KBM-7 (cell line): ENCODE results near the gene PRDM16.

Source experiments
- DNase-seq: peaks from one replicate; pipeline ENCODE4 v3.0.0-alpha.2; 2015
- in situ Hi-C: fragments of 300-500 bp; cut with MboI; formaldehyde crosslinking; loops from 2 replicates; pipeline ENCODE4 v1.14.3; 2020; ENCODE audit warnings: low sequenced_read_pairs, low pct_unique_long_range_greater_than_20kb, mixed read lengths

PRDM16 gene

DNA sequence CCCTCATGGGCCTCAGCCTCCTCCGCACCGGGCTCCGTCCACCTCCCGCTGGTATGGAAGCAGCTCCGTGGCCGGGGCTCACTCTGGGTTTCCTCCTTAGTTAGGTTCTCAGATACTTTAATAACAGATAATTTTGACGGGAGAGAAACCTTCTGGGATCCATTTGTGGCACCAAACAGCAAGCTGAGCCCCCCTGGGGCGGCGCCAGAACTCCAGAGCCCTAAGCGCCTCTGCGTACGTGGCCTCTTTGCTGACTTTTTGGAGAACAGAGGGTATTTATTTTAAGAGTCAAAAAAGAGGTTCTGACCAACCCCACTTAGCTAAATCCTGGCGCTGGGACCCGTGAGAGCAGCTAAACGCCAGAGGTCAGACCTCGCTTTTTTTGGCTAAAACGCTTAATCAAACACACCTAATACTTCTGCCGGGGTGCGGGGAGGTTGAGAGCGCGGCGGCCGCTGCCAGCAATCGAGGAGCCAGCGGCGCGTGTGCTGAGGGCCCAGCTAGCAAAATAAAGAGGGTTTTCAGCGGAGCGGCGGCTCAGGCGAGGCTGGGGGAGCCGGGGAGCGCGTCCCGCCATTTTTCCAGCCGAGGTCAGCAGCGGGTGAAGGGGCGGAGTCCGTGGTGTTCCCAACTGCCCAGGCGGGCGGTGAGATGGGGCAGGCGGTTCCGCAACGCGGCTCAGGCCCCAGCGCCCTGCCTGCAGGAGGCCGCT, 171.7 kb downstream of the PRDM16 start:
- DNase-seq: no peak
- in situ Hi-C loops: no loop called here

DNA sequence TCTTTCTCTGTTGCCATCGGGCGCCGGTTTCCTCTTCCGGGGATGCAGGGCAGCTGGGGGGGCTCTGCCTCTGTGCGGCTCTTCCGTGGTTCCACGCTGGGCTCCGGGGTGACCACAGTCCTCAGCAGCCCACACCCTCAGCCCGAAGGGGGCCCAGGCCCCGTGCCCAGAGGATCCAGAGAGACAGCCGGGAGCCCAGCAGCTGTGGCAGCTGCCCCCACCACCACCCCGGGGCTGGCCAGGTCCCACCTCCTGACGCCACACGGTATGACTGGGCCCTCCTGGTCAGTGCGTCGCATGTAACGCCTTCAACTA, 172.2 kb downstream of the PRDM16 start:
- in situ Hi-C loops: no loop called here
- DNase-seq: no peak

DNA sequence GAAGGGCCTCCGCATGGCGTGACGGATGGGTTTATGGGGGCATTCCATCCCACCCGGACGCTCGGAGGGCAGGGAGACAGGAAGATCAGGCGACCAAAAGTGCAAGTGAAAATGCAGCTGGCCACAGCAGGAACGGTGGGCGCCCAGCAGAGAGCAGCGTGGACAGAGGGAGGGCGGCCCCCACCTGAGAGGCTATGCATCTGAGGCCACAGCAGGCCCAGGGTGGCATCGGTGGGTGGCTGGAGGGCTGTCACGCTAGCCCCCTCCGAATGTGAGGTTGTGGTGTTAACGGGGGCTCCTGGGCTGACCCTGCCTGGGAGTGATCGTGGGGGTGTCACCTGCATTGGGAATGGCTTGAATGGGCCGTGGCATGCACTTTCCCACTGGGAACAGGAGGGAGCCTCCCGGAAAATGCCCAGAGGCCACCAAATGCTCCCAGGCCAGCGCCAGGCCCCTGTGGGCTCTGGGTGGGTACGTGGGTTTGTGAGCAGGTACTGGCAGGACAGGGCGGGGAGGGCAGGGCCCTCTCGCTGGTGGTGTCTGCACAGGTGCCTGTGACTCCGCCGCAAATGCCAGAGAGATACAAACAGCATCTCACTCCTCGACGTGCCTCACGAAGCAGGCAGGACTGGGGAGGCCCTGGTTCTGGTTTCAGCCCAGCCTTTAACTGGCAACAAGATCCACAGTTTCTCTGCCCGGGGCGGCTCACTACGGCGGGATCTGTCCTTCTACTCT, 172.8 kb downstream of the PRDM16 start:
- DNase-seq: no peak
- in situ Hi-C loops: no loop called here

DNA sequence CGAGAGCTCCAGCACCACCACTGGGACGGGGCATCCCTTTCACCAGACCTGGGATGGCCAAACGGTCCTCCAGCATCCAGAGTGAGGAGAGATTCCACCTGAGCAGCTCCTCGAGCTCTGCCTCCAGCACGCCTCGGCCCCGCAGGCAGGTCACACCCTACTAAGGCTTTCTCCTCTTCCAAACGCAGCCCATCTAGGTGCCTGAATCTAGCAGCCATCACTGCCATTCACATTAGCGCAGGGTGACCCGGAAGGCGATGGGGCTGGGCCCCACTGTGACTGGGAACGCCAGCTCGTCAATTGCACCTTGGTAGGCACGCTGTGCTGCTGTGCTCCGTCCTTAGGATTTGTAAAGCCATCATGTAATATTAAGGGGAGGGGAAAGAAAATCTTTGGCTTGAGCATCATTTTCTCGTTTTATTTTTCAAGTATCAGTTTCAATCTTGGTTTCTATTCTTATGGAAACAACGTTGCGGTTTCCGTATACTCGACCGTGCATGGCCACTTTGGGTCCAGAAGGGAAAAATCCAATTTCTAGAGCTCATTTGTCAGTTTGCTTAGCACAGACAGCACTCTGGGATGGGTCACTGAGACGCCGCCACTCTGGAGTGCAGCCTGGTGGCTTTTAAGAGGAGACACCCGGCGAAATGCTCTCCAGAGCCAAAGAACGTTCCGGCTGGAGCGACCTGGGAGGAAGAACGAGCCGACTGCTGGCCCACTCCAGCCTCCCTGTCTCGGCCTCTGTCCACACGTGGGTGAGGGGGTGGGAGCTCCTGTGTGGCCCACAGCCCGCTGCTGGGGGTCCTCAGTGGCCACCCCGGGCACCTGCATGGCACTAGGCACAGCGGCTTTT, 173.6 kb downstream of the PRDM16 start:
- in situ Hi-C loops: no loop called here
- no peak for DNase-seq

DNA sequence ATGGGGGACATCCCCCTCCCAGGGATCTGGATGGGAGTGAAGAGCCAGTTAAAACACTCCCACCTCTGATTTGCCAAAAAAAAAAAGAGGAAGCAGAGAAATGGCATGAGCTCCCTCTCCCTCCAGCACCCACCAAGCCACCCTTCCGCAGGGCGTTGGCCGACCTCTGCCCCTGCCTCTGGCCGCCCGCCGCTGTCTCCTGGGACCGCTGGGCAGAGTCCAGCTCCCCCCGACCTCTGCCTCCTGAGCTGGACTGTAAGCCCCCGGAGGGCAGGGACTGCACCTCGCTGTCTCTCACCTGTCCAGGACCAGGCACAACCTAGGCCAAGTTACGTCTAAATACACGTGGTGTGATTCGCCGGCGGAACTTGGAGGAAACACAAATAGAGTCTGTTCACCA, 174.3 kb downstream of the PRDM16 start:
- no peak for DNase-seq
- in situ Hi-C loops: no loop called here

DNA sequence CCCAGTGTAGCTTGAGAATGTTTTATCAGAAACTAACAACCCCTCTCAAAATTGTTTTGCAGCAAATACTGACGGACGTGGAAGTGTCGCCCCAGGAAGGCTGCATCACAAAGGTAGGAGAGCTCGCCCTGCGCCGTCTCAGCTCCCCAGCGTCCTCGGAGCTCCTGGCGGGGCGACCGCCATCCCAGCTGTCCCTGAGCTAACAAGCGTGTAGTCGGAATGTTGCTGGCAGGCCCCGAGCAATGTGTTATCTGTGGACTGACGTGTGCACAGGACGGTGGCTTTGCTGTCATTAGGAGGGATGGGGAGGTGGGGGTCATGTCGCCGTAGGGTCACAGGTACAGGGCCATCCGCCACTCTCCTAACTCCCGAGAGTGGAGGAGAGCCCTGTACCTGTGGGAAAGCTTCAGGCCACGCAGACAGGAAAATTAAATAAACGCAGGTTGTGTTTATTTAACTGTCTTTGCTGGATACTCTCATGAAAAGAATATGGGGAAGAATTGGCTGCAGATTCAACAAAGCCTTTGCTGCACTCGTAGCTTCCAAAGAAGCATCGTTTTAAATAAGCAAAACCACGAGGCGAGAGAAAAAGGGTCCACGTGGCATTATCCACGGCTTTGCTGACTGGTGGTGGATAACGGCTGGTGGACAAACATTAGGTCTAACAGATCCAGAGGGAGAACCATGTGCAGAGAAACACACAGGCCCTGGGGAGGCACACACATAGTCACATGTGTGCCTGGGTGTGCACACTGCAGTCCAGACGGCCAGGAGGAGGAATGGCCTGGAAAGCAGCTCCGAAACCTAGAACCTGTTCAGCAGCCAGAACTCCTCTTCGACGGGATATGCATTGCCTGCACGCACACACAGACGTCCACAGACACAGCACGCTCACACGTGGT, 175.3 kb downstream of the PRDM16 start:
- in situ Hi-C loops: no loop called here
- no peak for DNase-seq

DNA sequence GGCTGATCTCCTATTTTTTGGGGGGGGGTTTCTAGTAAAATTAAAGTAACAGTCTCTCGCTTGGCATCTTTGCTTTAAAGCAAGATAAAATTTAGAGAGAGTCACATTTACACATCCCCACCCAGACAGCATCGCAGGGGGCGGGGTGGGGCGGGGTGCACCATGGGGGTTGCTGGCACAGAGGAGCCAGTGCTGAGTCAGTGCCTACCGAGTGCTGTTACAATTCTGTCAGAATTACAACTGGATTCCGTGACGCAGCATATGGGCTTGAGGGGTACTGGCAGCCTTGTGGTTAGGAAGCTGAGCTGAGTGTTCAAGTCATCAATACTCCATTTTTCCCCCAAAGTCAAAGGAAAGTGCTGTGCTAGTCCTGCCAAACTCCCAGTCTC, 175.9 kb downstream of the PRDM16 start:
- DNase-seq: no peak
- in situ Hi-C loops: no loop called here

DNA sequence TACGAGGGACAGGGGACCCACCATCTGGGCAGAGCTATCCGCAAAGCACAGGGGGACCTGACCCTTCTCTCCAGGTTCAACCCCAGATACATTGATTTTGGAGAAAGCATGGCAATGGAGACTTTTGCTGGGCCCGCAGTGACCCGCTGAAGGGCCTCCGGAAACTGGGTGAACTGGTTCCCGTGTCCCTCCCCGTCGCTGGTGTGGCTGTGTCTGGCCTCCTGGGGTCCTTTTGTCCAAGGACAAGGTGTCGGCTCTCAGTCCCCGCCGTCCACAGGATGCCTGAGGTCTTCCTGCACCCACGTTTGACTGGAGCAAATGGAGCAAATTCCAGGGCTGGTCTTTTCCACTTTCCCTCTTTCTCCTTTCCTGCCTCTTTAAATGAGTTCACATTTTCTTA, 176.3 kb downstream of the PRDM16 start:
- DNase-seq: no peak
- in situ Hi-C loops: no loop called here

DNA sequence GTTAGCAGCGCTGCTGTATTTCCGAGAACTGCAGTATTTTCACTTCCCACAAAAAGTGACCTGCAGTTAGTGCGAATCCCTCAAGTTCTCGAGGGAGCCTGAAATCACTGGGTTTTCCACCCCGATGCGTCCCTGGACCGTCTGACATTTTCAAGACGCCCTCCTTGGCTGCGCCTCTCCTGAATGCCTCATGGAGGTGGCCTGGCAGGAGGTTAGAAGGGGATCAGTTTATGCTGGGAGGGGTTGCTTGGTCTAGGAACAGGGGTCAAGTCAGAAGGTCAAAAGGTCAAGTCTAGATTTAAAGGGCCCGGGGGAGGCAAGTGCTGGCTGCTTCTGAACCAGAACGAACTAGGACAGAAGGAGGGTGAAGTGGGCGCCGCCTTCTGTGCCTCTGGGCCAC, 176.8 kb downstream of the PRDM16 start:
- no peak for DNase-seq
- in situ Hi-C loops: no loop called here

DNA sequence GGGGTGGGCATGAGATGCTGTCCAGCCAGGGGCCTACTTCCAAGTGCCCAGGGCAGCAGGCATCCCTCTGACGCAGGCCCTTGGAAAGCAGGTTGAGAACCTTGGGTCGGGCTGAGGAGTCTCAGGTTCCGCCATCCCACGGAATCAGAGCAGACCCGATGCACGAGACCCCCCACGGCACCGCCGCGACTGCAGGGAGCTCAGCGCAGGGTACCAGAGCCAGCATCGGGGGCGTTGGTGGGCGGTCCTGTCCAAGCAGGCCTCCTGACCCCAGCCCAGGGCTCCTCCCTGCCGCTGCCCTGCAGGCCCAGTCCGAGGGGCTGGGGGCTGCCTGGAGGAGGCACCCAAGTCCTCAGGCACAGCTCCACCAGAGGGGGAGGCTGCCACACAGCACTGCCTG, 177.2 kb downstream of the PRDM16 start:
- in situ Hi-C loops: no loop called here
- DNase-seq: no peak

DNA sequence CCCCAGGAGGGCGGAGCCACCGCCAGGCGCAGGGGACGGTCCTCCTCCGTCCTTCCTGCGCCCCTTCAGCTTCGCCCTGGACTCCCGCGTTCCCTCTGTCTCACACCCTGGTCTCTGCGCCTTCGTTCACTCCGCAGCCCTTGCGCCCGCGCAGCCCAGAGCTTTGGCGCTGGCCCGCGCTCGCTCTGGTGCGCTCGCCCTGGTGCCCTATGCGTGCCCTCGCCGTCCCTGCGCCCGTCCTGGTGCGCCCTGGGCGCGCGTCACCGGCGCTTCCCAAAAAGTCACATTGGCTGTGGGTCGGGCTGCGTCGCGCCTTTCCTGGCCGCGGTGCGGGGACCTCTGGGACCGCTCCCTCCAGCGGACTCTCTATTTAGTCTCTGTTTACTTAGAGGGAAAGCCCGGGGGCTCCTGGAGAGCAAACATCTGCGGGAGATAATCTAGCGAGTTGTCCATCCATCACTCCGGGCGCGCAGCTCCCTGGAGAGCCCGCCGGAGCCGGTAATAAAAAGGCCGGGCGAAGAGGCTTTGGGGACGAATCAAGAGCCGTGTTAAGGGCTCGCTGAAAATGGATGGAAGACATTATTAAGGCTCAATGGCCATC, 178.6 kb downstream of the PRDM16 start:
- in situ Hi-C loops: no loop called here
- DNase-seq: no peak

DNA sequence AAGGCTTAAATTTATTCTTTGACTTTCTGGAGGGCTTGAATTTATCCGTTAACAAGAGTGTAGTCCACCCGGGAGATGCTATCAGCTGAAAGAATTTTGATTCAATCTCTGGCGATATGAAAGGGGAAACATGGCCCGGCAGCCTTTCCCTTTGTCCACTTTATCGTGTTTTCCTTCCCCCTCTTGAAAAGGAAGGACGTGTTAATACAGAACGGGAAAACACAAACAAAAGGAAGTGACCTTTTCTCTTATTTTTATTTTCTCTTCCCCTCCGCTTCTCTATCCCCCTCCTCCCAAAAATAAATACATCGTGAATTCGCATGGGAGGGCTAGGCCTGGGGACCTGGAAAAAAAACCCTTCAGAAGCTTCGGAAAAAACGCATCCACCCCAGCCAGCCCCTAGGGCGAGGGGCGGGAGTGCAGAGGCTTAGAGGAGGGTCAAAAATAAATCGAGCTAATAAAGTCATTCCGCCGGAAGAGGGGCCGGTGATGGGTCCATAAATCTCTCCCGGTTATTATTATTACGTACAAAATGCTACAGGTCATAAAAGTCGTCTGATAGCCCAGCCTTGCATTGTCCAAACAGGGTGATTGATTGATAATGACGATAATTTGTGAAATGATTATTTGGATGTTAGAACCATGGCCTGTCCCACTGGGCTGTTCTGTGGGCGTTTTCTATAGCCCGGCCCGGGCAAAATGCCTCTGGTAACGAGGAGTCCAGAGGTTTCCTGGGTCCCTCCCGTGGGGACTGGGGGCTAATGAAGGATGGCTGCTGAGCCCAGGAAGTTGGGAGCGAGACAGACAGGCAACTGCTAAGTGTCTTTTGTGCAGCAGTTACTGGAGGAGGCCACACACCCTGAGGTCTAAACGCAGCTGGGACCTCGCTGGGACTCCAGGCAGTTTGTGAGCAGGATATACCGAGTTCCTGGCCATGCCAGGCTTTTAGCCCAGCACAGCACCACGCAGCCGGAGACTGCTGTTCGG, 179.4 kb downstream of the PRDM16 start:
- in situ Hi-C loops: no loop called here

DNA sequence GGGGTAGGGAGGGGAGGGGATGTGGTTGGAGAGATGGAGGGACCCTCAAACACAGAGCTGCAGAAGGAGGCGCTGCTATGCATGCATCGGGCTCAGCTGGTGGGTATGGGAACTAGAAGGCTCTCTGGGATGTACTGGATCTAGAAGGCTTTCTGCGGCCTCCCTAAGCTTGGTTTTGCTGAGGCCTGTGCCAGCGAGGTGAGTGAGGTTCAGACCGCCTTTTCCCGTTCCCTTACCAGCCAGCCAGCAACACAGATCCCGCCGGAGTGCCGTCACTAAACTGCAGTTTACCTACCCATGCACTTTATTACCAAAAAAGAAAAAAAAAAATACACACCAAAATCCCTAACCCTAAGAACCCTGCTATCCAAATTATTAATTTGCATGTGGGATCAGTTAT, 180.2 kb downstream of the PRDM16 start:
- DNase-seq: no peak
- in situ Hi-C loops: no loop called here

More for the DNA sequence above, 179.4 kb downstream of the PRDM16 start:
- no peak for DNase-seq

DNA sequence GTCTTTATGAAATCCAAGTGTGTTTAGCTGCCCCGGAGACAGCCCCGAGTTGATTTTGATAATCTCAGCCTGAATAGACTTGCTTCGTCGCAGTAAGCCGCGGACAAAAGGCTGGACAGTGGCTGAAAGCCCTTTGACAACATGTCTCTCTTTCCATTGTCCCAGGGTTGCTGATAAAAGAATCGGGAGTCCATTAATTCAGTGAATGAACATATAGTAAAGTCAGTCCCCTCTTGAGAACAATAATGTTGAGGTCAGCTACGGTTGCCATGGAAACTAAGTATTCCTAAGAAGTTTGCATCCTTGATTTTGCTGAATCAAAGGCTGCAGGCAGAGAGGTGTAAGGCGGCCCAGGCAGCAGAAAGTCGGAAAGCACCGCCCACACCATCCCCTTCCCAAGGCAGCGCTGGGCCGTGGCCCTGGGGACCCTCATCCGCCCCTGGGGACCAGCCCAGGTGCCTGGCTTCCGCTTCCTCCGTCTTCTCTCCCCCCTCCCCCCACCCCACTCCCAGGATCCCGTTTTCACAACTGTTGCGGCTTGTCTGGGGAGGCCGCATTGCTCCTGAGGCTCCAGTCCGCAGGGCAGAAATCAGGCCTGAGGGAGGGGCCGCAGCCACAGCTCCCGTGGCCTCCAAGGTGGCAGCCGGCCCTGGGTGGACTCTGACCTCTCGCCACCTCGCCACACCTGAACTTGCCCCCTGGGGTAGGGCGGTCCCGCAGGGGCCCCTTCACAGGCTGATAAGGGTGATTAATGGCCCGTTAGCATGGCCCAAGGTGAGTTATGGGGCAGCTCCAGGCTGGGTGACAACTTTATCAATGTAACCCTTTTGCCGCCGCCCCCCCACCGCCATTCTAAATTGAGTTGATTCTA, 180.9 kb downstream of the PRDM16 start:
- in situ Hi-C loops: no loop called here
- no peak for DNase-seq

DNA sequence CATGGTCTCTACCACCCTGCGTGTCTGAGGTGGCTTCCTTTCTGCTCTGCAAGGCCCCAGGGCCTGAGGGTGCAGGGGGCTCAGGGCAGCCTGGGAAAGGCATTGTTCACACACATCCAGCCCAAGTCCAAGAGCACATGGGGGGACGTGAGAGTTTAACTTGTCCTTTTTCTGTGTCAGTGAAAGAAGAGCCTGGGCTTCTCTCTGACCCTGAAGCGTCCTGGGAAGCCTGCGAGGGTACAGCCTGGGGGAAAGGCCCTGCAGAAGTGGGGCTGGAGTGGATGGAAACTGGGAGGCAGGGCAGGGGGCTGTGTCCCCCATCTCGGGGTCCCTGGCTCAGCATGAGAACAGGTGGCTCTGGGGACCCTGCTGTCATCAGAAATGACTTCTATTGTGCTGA, 181.6 kb downstream of the PRDM16 start:
- no peak for DNase-seq
- in situ Hi-C loops: no loop called here

DNA sequence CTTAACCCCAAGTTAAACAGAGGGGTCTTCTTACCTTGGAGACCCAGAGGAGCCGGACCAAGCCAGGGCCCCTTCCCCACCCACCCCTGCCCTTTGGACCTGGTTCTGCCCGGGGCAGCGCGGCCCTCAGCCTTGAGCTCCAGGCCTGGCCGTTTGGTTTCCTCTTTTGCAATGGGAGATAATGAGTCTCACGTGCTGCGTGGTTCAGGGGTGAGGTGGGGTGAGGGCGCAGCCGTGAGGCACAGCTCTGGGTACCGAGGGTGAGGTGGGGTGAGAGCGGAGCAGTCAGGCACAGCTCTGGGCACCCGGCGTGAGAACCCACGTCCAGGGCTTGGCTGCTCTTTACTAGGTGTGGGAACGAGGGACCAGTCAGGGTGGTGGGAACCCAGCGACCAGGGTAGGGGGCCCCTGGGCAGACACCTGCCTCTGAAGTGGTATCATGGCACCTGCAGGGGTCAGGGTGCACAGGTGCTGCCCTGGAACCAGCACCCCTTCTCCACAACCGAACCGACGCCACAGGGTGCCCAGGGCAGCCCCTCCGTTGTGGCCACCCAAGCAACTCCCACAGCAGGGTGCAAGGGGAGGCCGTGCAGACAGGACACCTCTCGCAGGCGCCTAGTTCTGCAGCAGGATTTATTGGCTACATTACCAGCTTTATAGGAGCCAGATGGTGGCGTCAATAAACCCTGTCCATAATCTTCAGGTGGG, 182.2 kb downstream of the PRDM16 start:
- in situ Hi-C loops: no loop called here
- DNase-seq: no peak
